Thyroid gland (tissue), 4 donors: ENCODE data around the gene CTNNBL1. TPM values are rescaled to one million over a fixed set of nuclear protein-coding genes. Genes with fewer than 3 reads are reported as not detected.

Source experiments
- DNase-seq, 2 donors: peaks; one replicate each; pipeline ENCODE4 v3.0.0-alpha.2; 2019
- H3K27ac ChIP-seq, 3 donors: fragments of 200-600 bp; sonication (generic); 1 replicate in 2 of 3; 2 replicates in 1 of 3; pipeline ENCODE4 v1.5.1; 2016 to 2019; ENCODE audit warnings: mild to moderate bottlenecking in 1 of 3, moderate library complexity in 1 of 3
- H3K27me3 ChIP-seq: fragments of 200-600 bp; sonication (generic); one replicate; pipeline ENCODE4 v1.5.1; 2019
- H3K36me3 ChIP-seq, 2 donors: fragments of 200-600 bp; sonication (generic); one replicate each; pipeline ENCODE4 v1.5.1; 2016 to 2019
- H3K4me1 ChIP-seq, 2 donors: fragments of 200-600 bp; sonication (generic); one replicate each; pipeline ENCODE4 v1.5.1; 2017 to 2019
- H3K4me3 ChIP-seq, 3 donors: fragments of 200-600 bp; sonication (generic); replicated peaks in 1 of 3; 1 replicate in 2 of 3; 2 replicates in 1 of 3; pipeline ENCODE4 v1.5.1; 2016; ENCODE audit warnings: mild to moderate bottlenecking in 1 of 3
- H3K9me3 ChIP-seq: fragments of 200-600 bp; sonication (generic); one replicate; pipeline ENCODE4 v1.5.1; 2017
- CTCF ChIP-seq, 6 experiments: fragments of 200-600 bp in 3 of 6; fragments of 450-650 bp in 3 of 6; sonication (generic) in 3 of 6; IDR thresholded peaks; one replicate each; pipeline ENCODE4 v1.5.1; 2016 to 2019; ENCODE audit warnings: antibody characterized with exemption in 6 of 6, mild to moderate bottlenecking in 2 of 6, inconsistent platforms in 1 of 6, moderate library complexity in 1 of 6
- POLR2A ChIP-seq, 2 donors: fragments of 450-650 bp; IDR thresholded peaks; one replicate each; pipeline ENCODE4 v1.6.1; 2017; ENCODE audit warnings: antibody characterized with exemption in 2 of 2, mild to moderate bottlenecking in 2 of 2, moderate library complexity in 1 of 2
- WGBS, 2 donors: methylation state at CpG; one replicate each; pipeline ENCODE4 v1.1.5; 2017; 5-methylcytosine and 5-hydroxymethylcytosine counted together
- intact Hi-C: fragments of 100-400 bp; cut with DNase I; formaldehyde crosslinking; loops from one replicate; pipeline ENCODE4 v1.15.1; 2023
- total RNA-seq, 4 donors: library from RNA; depleted of rRNA; stranded (reverse); fragments of >200 nt; gene quantifications; one replicate each; pipeline ENCODE4 v1.2.3, GENCODE V29; 2016

Gene CTNNBL1, protein sequence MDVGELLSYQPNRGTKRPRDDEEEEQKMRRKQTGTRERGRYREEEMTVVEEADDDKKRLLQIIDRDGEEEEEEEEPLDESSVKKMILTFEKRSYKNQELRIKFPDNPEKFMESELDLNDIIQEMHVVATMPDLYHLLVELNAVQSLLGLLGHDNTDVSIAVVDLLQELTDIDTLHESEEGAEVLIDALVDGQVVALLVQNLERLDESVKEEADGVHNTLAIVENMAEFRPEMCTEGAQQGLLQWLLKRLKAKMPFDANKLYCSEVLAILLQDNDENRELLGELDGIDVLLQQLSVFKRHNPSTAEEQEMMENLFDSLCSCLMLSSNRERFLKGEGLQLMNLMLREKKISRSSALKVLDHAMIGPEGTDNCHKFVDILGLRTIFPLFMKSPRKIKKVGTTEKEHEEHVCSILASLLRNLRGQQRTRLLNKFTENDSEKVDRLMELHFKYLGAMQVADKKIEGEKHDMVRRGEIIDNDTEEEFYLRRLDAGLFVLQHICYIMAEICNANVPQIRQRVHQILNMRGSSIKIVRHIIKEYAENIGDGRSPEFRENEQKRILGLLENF
- 10 to 100 TPM; 22.3 to 31.2 (median 24.6) TPM for total RNA-seq

DNA sequence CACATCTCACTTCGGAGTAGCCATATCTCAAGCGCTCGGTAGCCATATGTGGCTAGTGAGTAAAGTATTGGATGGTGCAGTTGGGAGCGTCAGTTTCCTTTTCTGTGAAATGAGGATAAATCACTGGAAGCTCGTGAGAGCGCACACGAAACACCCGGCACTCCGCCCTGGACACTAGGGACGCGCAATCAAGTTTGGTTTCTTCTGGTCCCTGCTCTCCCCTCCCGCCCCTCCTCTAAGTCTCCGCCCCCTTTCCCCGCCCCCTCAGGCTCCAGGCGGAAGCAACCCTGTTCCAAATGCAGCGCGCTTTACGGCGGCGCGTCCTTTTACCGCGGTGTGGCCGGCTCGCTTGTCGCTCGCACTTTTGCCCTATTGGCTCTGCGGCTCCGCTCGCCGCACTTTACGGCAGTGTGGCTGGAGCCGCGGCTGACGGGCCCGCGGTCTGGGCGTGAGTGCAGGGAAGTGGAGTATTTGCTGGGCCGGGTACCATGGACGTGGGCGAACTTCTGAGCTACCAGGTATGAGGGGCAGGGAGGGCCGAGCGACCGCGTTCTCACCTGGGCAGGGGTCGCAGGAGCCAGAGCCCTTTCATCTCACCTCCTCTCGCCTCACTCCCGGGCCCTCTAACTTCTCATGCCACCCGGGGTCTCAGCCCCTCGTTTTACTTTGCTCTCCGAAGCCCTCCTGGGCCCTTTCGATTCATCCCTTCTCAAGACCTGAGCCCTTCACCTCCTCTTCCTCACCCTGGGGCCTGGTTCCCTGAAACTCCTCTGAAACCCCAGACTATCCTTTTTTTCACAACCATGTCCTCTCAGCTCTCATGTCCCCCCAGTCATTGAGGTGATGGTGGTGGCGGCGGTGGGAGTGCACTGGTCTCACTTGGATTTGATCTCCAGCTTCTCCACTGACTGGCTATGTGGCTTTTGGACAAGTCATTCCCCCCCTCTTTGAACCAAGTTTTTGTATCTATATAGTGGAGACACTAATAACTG, at the start of gene CTNNBL1:
Gene CTNNBL1, plus strand, starts transcription at position 396 of the 992 bp plus-strand sequence. Its CDS starts 93 bp downstream, at position 489.
- intact Hi-C loops = no loop called here
- WGBS, 2 donors = 3% methylated on average over 26 to 33 of the region's 54 CpGs
- peak within 1 kb of the TSS in 1 of 3 donors; percentile 5 for H3K27ac ChIP-seq

DNA sequence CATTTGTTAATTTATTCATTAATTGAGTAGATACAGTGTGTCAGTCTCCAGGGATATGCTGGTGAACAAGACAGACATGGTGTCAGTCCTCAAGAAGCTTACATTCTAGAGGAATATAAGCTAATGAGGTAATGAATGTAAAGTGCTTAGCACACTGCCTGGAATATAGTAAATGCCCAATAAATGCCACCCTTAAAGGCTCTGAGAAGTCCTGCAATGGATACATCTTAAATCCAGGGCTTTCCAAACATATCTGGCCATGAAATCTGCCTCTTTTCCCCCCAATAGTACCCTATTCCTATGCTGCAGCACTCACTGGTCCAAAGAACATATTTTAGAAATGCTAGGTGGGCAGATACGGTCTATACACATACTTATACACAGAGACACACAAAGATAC, 49.2 kb upstream of the CTNNBL1 start:
- Histone ChIP-seq H3K4me3 (no peak overlapping the region), H3K27me3 (no peaks in the 10 kb centered on the region), H3K27ac (no peak overlapping the region), H3K4me1 (no peaks in the 10 kb centered on the region), H3K36me3 (no peaks in the 10 kb centered on the region), H3K9me3 (no peaks in the 10 kb centered on the region)
- DNase-seq = no peak
- WGBS, 2 donors = 86 to 88% methylated on average over 1 of the region's 1 CpG
- intact Hi-C loops = no loop called here
- TF ChIP-seq POLR2A (IDR thresholded peaks at IDR 0.05) (no peak), CTCF (IDR thresholded peaks at IDR 0.05) (no peak)

More for the DNA sequence above, at the start of gene CTNNBL1:
- Histone ChIP-seq H3K4me3 (peak within 1 kb of the TSS in 2 of 3 donors; percentile 45 to 57), H3K9me3 (no peaks in the 10 kb centered on the region), H3K36me3 (no peaks in the 10 kb centered on the region), H3K27me3 (no peaks in the 10 kb centered on the region), H3K4me1 (peaks cover 6 to 10% of the 10 kb centered on the region in 2 donors)
- peak; percentile 98 to 99 for DNase-seq
- TF ChIP-seq CTCF (IDR thresholded peaks at IDR 0.05) (no peak), POLR2A (IDR thresholded peaks at IDR 0.05) (peak in 1 of 2 donors; percentile 68)

DNA sequence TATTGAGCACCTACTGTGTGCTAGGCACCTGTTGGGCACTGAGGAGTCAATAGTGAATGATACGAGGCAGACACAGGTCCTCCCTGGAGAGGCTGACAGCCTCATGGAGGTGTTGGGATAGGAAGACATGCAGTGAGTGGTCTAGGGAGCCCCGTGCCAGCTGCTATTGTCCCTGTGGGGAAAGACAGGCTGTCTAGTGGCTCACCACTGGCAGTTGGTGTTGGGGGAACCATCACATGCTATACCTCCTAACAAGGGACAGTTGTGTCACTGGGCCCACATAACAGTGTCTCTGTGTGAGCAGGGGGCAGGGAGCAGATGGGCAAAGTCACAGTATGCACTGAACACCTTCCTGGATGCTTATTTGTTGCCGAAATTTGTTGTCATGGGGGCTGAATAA, 45.9 kb upstream of the CTNNBL1 start:
- WGBS, 2 donors = 77 to 88% methylated on average over 3 of the region's 3 CpGs

GRCh38 chr20:37649017-37649416, 44.8 kb upstream of the CTNNBL1 start:
- Histone ChIP-seq H3K27ac (no peak overlapping the region), H3K4me3 (no peak overlapping the region), H3K9me3 (no peaks in the 10 kb centered on the region), H3K36me3 (no peaks in the 10 kb centered on the region), H3K4me1 (no peaks in the 10 kb centered on the region), H3K27me3 (no peaks in the 10 kb centered on the region)
- intact Hi-C loops = no loop called here
- no peak for TF ChIP-seq CTCF (IDR thresholded peaks at IDR 0.05)
- TF ChIP-seq POLR2A (IDR thresholded peaks at IDR 0.05) = no peak
- WGBS, 2 donors = 54 to 78% methylated on average over 2 of the region's 2 CpGs
- DNase-seq = no peak

More for the DNA sequence above, 45.9 kb upstream of the CTNNBL1 start:
- no peaks in the 10 kb centered on the region for H3K27me3 ChIP-seq
- no peaks in the 10 kb centered on the region for H3K36me3 ChIP-seq
- H3K27ac ChIP-seq = no peak overlapping the region
- intact Hi-C loops = no loop called here
- no peak overlapping the region for H3K4me3 ChIP-seq
- TF ChIP-seq CTCF (IDR thresholded peaks at IDR 0.05) = no peak
- TF ChIP-seq POLR2A (IDR thresholded peaks at IDR 0.05) = no peak
- no peaks in the 10 kb centered on the region for H3K9me3 ChIP-seq
- no peak for DNase-seq
- no peaks in the 10 kb centered on the region for H3K4me1 ChIP-seq
